C1 segment of cervical spinal cord (tissue), 14 donors: ENCODE measurements around the gene MPRIP.
A peak's percentile ranks its signal among the peaks of the same experiment; 100 is the strongest.

Experiments used
- DNase-seq, 14 donors: peaks; one replicate each; lab custom pipeline; 2025; lab: John Stamatoyannopoulos, UW

MPRIP gene

GRCh38 chr17:17050346-17051345, 8.4 kb downstream of the MPRIP start:
- no peak for DNase-seq

GRCh38 chr17:17051380-17051779, 9.1 kb downstream of the MPRIP start:
- DNase-seq, result no peak

GRCh38 chr17:17051791-17052461, 9.7 kb downstream of the MPRIP start:
- DNase-seq, result no peak

- no peak for DNase-seq
Measured at GRCh38 chr17:17052462-17053221, 10.4 kb downstream of the MPRIP start.

- DNase-seq, result no peak
Measured at GRCh38 chr17:17053446-17054379, 11.5 kb downstream of the MPRIP start.

GRCh38 chr17:17054636-17055035, 12.4 kb downstream of the MPRIP start:
- no peak for DNase-seq

- peak in 1 of 14 donors; percentile 14 for DNase-seq
Measured at GRCh38 chr17:17055286-17056155, 13.3 kb downstream of the MPRIP start.

GRCh38 chr17:17056156-17056539, 13.9 kb downstream of the MPRIP start:
- no peak for DNase-seq

GRCh38 chr17:17057057-17057551, 14.8 kb downstream of the MPRIP start:
- no peak for DNase-seq

GRCh38 chr17:17058304-17058703, 16.0 kb downstream of the MPRIP start:
- DNase-seq, result no peak

GRCh38 chr17:17059301-17059890, 17.1 kb downstream of the MPRIP start:
- no peak for DNase-seq

GRCh38 chr17:17060001-17060922, 18.0 kb downstream of the MPRIP start:
- DNase-seq, result no peak

- no peak for DNase-seq
Measured at GRCh38 chr17:17060930-17061329, 18.7 kb downstream of the MPRIP start.

- no peak for DNase-seq
Measured at GRCh38 chr17:17061516-17061915, 19.3 kb downstream of the MPRIP start.

- DNase-seq, result no peak
Measured at GRCh38 chr17:17062356-17062755, 20.1 kb downstream of the MPRIP start.

GRCh38 chr17:17062866-17063265, 20.6 kb downstream of the MPRIP start:
- DNase-seq, result no peak

GRCh38 chr17:17063546-17064122, 21.4 kb downstream of the MPRIP start:
- peak in 12 of 14 donors; percentile 38 to 87 (median 78) for DNase-seq

GRCh38 chr17:17064322-17064721, 22.1 kb downstream of the MPRIP start:
- DNase-seq, result no peak
